CD8-positive, alpha-beta memory T cell (primary cell): ENCODE measurements around the gene AKAP8L. TPM values are rescaled to one million over a fixed set of nuclear protein-coding genes. Genes with fewer than 3 reads are reported as not detected.

Source experiments
- CTCF ChIA-PET: fragments of 350-600 bp; sonication (Branson Sonifier 250); formaldehyde crosslinking; loops from one replicate; lab custom pipeline; 2021; ENCODE audit warnings: antibody characterized with exemption; lab: Charles Lee
- POLR2A ChIA-PET: fragments of 350-600 bp; sonication (Branson Sonifier 250); formaldehyde crosslinking; loops from one replicate; lab custom pipeline; 2021; ENCODE audit warnings: antibody characterized with exemption; lab: Charles Lee
- DNase-seq, 5 donors: peaks; one replicate each; pipeline versions ENCODE4 v3.0.0 to v3.0.0-alpha.2; 2020 to 2022; ENCODE audit warnings: mixed read lengths in 1 of 5
- H3K27ac ChIP-seq: one replicate; pipeline ENCODE4 v1.7.0; 2013; ENCODE audit warnings: low read depth, mild to moderate bottlenecking, low read length, moderate library complexity
- H3K27me3 ChIP-seq: 2 replicates; pipeline ENCODE4 v1.7.0; 2013; ENCODE audit warnings: low read length, mild to moderate bottlenecking; ENCODE audit not compliant: insufficient read depth, poor library complexity, severe bottlenecking
- H3K36me3 ChIP-seq: 2 replicates; pipeline ENCODE4 v1.7.0; 2013; ENCODE audit warnings: mild to moderate bottlenecking, low read length, moderate library complexity; ENCODE audit not compliant: insufficient read depth
- H3K4me1 ChIP-seq: 2 replicates; pipeline ENCODE4 v1.7.0; 2013; ENCODE audit warnings: mild to moderate bottlenecking, low read length, moderate library complexity; ENCODE audit not compliant: insufficient read depth
- H3K4me3 ChIP-seq: 2 replicates; pipeline ENCODE4 v1.7.0; 2013; ENCODE audit warnings: mild to moderate bottlenecking, low read length
- H3K9me3 ChIP-seq: 2 replicates; pipeline ENCODE4 v1.7.0; 2013; ENCODE audit warnings: mild to moderate bottlenecking, low read length
- H3K27ac Mint-ChIP-seq, 8 donors: one replicate each; pipeline ENCODE4 v1.8.0; 2020 to 2021; ENCODE audit warnings: mixed read lengths in 8 of 8, mild to moderate bottlenecking in 6 of 8, inconsistent platforms in 3 of 8, moderate library complexity in 3 of 8
- H3K27me3 Mint-ChIP-seq, 2 donors: one replicate each; pipeline ENCODE4 v1.8.0; 2020 to 2021; ENCODE audit warnings: mixed read lengths in 2 of 2, mild to moderate bottlenecking in 1 of 2, moderate library complexity in 1 of 2
- H3K36me3 Mint-ChIP-seq, 3 donors: one replicate each; pipeline ENCODE4 v1.8.0; 2020 to 2021; ENCODE audit warnings: mixed read lengths in 3 of 3, inconsistent platforms in 1 of 3, mild to moderate bottlenecking in 1 of 3
- H3K4me1 Mint-ChIP-seq, 3 donors: one replicate each; pipeline ENCODE4 v1.8.0; 2020 to 2021; ENCODE audit warnings: mixed read lengths in 3 of 3, inconsistent platforms in 1 of 3, mild to moderate bottlenecking in 1 of 3
- H3K4me3 Mint-ChIP-seq, 7 donors: one replicate each; pipeline ENCODE4 v1.8.0; 2020 to 2021; ENCODE audit warnings: mixed read lengths in 7 of 7, mild to moderate bottlenecking in 6 of 7, moderate library complexity in 4 of 7, inconsistent platforms in 2 of 7
- H3K9me3 Mint-ChIP-seq, 5 donors: one replicate each; pipeline ENCODE4 v1.8.0; 2020 to 2022; ENCODE audit warnings: mixed read lengths in 5 of 5, mild to moderate bottlenecking in 3 of 5, moderate library complexity in 2 of 5, inconsistent platforms in 1 of 5
- polyA plus RNA-seq: library from polyadenylated mRNA; unstranded; fragments of 300-500 nt; fragmentation: Illumina TruSeq; gene quantifications from one replicate; pipeline ENCODE4 v1.2.3, GENCODE V29; 2021
- total RNA-seq, 2 experiments: library from RNA; stranded (reverse); gene quantifications; one replicate each; pipeline ENCODE4 v1.2.3, GENCODE V29; 2021

AKAP8L gene
- total and polyA plus RNA-seq, 3 experiments from 2014 or later, result 69.8 to 74.9 (median 74.5) TPM

GRCh38 chr19:15424692-15425272 is 6.0 kb upstream of the AKAP8L start:
- Histone ChIP-seq H3K27me3 (no peaks in the 10 kb centered on the region), H3K4me1 (no peaks in the 10 kb centered on the region), H3K9me3 (no peaks in the 10 kb centered on the region), H3K36me3 (peaks cover 22% of the 10 kb centered on the region), H3K27ac (no peak overlapping the region), H3K4me3 (no peak overlapping the region)
- no peak overlapping the region for H3K4me3 Mint-ChIP-seq
- H3K36me3 Mint-ChIP-seq, result peaks cover 13 to 54% (median 14%) of the 10 kb centered on the region in 3 donors
- CTCF ChIA-PET, result no interaction called here
- no peak overlapping the region for H3K27ac Mint-ChIP-seq
- no peaks in the 10 kb centered on the region for H3K9me3 Mint-ChIP-seq
- POLR2A ChIA-PET, result no interaction called here
- no peak for DNase-seq
- no peaks in the 10 kb centered on the region for H3K27me3 Mint-ChIP-seq
- peaks cover 9 to 11% (median 11%) of the 10 kb centered on the region in 3 donors for H3K4me1 Mint-ChIP-seq

DNA sequence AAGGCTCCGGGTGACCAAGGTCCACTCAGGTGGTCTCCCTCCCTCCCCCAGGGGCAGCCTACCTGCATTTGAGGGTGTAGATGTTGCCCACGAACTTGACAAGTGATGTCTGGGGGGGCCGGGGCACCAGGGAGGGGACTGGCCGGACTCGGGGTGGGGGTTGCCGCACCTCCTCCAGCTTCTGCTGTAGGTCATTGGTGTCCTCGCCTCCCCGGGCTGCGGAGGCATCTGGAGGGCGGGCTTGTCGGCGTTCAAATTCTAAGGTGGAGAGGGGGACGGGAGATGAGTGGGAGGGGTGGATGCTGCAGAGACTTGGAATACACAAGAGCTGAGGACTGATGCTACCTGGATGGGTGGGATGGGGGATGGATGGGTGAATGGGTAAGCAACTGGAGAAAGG is 5.3 kb upstream of the AKAP8L start:
- Mint-ChIP-seq H3K27me3 (no peaks in the 10 kb centered on the region), H3K4me3 (no peak overlapping the region), H3K27ac (no peak overlapping the region), H3K36me3 (peaks cover 13 to 53% (median 14%) of the 10 kb centered on the region in 3 donors), H3K9me3 (no peaks in the 10 kb centered on the region), H3K4me1 (peaks cover 15 to 17% (median 16%) of the 10 kb centered on the region in 3 donors)
- no peak for DNase-seq
- Histone ChIP-seq H3K36me3 (peaks cover 22% of the 10 kb centered on the region), H3K9me3 (no peaks in the 10 kb centered on the region), H3K4me3 (no peak overlapping the region), H3K27me3 (no peaks in the 10 kb centered on the region), H3K27ac (no peak overlapping the region), H3K4me1 (peaks cover 6% of the 10 kb centered on the region)
- ChIA-PET POLR2A (no interaction called here), CTCF (interaction anchor here (1.0 to 1.4 kb wide), 2 partner anchors 9 to 132 kb away, joined by 3 read pairs; no protein-coding TSS in a partner anchor)

DNA sequence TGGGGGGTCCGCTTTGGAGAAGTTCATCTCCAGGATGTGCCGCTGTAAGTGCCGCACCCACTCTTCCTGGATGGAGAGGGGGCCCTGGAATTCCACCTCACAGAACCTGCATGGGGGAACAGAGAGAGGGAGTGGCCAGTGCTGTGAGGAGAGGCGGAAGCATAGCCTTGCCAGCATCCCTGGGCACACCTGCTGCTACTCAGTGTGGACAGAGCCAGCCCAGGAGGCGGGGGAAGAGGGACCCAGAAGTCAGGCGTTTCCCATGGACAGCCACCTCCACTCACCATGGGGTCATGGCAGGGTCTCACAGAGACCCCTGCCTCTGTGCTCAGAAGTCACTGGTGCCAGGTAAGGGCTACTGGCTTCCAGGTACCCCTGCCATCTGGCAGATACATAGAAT is 4.3 kb upstream of the AKAP8L start:
- H3K27ac Mint-ChIP-seq, result no peak overlapping the region
- no peak overlapping the region for H3K4me3 ChIP-seq
- H3K4me3 Mint-ChIP-seq, result no peak overlapping the region
- peaks cover 13 to 51% (median 14%) of the 10 kb centered on the region in 3 donors for H3K36me3 Mint-ChIP-seq
- H3K27me3 ChIP-seq, result no peaks in the 10 kb centered on the region
- peaks cover 22% of the 10 kb centered on the region for H3K36me3 ChIP-seq
- peaks cover 8% of the 10 kb centered on the region for H3K4me1 ChIP-seq
- CTCF ChIA-PET, result interaction anchor here (1.0 to 1.4 kb wide), 2 partner anchors 10 to 133 kb away, joined by 3 read pairs; no protein-coding TSS in a partner anchor
- H3K27me3 Mint-ChIP-seq, result peaks cover 0 to 3% of the 10 kb centered on the region in 2 donors
- H3K9me3 Mint-ChIP-seq, result no peaks in the 10 kb centered on the region
- H3K4me1 Mint-ChIP-seq, result peaks cover 19 to 25% (median 21%) of the 10 kb centered on the region in 3 donors
- no peak for DNase-seq
- H3K9me3 ChIP-seq, result no peaks in the 10 kb centered on the region
- POLR2A ChIA-PET, result no interaction called here
- no peak overlapping the region for H3K27ac ChIP-seq

GRCh38 chr19:15422296-15423075 is 3.7 kb upstream of the AKAP8L start:
- H3K27ac Mint-ChIP-seq, result no peak overlapping the region
- Histone ChIP-seq H3K4me3 (no peak overlapping the region), H3K36me3 (peaks cover 21% of the 10 kb centered on the region), H3K27ac (no peak overlapping the region), H3K9me3 (no peaks in the 10 kb centered on the region), H3K4me1 (peaks cover 14% of the 10 kb centered on the region), H3K27me3 (no peaks in the 10 kb centered on the region)
- H3K27me3 Mint-ChIP-seq, result peaks cover 0 to 3% of the 10 kb centered on the region in 2 donors
- no peak for DNase-seq
- H3K4me1 Mint-ChIP-seq, result peaks cover 26 to 32% (median 27%) of the 10 kb centered on the region in 3 donors
- peaks cover 13 to 51% (median 14%) of the 10 kb centered on the region in 3 donors for H3K36me3 Mint-ChIP-seq
- ChIA-PET POLR2A (no interaction called here), CTCF (interaction anchor here (5.0 kb wide), 1 partner anchor 129 kb away, joined by 183 read pairs; no protein-coding TSS in a partner anchor)
- H3K4me3 Mint-ChIP-seq, result no peak overlapping the region
- no peaks in the 10 kb centered on the region for H3K9me3 Mint-ChIP-seq

GRCh38 chr19:15421721-15422260 is 3.0 kb upstream of the AKAP8L start:
- Mint-ChIP-seq H3K27me3 (peaks cover 0 to 3% of the 10 kb centered on the region in 2 donors), H3K36me3 (peaks cover 13 to 44% (median 14%) of the 10 kb centered on the region in 3 donors), H3K4me1 (peaks cover 31 to 39% (median 34%) of the 10 kb centered on the region in 3 donors), H3K27ac (no peak overlapping the region), H3K4me3 (no peak overlapping the region), H3K9me3 (no peaks in the 10 kb centered on the region)
- no peak for DNase-seq
- ChIA-PET POLR2A (no interaction called here), CTCF (interaction anchor here (0.7 to 5.0 kb wide), 5 partner anchors 11 to 245 kb away, joined by 3 to 183 read pairs (median 14); partner anchors contain the start of gene AKAP8)
- Histone ChIP-seq H3K4me3 (no peak overlapping the region), H3K9me3 (no peaks in the 10 kb centered on the region), H3K36me3 (peaks cover 17% of the 10 kb centered on the region), H3K27ac (no peak overlapping the region), H3K27me3 (no peaks in the 10 kb centered on the region), H3K4me1 (peaks cover 21% of the 10 kb centered on the region)

DNA sequence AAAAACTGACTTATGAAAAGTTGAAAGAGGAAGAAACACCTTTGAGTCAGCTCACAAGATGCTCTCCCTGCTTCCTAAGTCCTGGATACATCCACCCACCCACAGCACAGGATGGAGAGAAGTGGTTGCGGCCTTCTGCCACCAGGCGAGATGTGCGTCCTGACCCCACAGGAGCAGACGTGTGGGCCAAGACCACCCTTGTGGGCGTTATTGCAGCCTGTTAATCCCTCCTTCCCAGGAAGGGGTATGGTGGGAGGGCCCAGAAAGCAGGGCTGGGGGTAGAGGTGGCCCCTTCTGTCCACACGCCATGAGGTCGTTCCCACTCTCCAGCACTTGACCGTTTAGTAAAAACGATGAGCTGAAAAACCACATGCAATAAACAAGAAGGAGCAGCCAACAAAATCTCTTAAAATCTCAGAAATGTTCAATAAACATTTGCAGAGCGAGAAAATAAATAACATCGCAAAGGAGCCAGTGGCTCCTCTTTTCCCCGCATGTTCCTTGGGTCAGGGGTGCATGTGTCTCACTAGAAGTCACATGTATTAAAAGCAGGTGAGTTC is 2.4 kb upstream of the AKAP8L start:
- Histone ChIP-seq H3K27ac (no peak overlapping the region), H3K36me3 (peaks cover 13% of the 10 kb centered on the region), H3K27me3 (no peaks in the 10 kb centered on the region), H3K4me3 (no peak overlapping the region), H3K9me3 (no peaks in the 10 kb centered on the region), H3K4me1 (peaks cover 27% of the 10 kb centered on the region)
- no peak for DNase-seq
- Mint-ChIP-seq H3K27me3 (peaks cover 0 to 3% of the 10 kb centered on the region in 2 donors), H3K4me1 (peaks cover 33 to 41% (median 37%) of the 10 kb centered on the region in 3 donors), H3K36me3 (peaks cover 10 to 44% (median 13%) of the 10 kb centered on the region in 3 donors), H3K27ac (no peak overlapping the region), H3K4me3 (no peak overlapping the region), H3K9me3 (no peaks in the 10 kb centered on the region)
- POLR2A ChIA-PET, result no interaction called here
- CTCF ChIA-PET, result interaction anchor here (0.7 to 5.0 kb wide), 5 partner anchors 11 to 245 kb away, joined by 3 to 183 read pairs (median 14); partner anchors contain the start of gene AKAP8

DNA sequence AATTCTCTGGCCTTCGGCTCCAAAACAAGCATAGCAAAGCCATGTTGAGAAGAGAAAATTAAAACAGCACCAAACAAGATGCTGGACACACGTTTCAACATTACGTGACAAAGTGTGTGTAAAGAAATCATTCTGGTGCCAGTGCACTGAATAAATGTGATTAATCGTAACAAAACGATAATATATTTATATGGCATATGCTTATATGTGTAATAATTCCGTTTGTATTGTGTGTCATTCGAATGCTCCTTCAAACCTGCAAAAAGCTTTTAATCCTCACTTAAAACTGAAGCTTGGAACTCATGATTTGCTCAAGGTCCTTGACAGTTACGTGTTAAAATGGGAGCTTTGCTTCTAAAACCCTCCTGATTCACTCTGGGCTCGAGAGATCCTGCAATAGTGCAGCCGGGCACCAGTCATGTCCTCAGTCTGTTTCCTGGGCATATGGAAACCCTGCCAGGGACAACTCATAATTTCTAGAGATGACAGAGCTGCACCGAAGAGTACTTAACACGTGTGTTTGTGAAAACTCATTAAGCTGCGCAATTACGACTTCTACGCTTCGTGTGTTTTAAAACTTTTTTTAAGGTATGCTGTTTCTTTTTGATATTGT is 731 bp upstream of the AKAP8L start:
- peaks cover 35 to 47% (median 46%) of the 10 kb centered on the region in 3 donors for H3K4me1 Mint-ChIP-seq
- no peak for DNase-seq
- H3K27me3 Mint-ChIP-seq, result peaks cover 0 to 3% of the 10 kb centered on the region in 2 donors
- H3K36me3 Mint-ChIP-seq, result peaks cover 6 to 45% (median 10%) of the 10 kb centered on the region in 3 donors
- H3K4me3 ChIP-seq, result peak overlapping the region; percentile 37
- H3K4me1 ChIP-seq, result peaks cover 37% of the 10 kb centered on the region
- H3K36me3 ChIP-seq, result peaks cover 10% of the 10 kb centered on the region
- H3K9me3 ChIP-seq, result no peaks in the 10 kb centered on the region
- ChIA-PET POLR2A (interaction anchor here (0.5 to 3.1 kb wide), 20 partner anchors 10 to 328 kb away, joined by 3 to 61 read pairs (median 4); partner anchors contain the start of genes AKAP8, RASAL3 and WIZ), CTCF (interaction anchor here (0.7 to 5.0 kb wide), 44 partner anchors 9 to 266 kb away, joined by 3 to 183 read pairs (median 4); partner anchors contain the start of genes AKAP8, BRD4, PGLYRP2 and RASAL3)
- H3K27ac Mint-ChIP-seq, result peak overlapping the region in 7 of 8 donors; percentile 6 to 99 (median 75)
- peak overlapping the region; percentile 94 to 100 (median 98) for H3K4me3 Mint-ChIP-seq
- H3K27ac ChIP-seq, result no peak overlapping the region
- no peaks in the 10 kb centered on the region for H3K27me3 ChIP-seq
- H3K9me3 Mint-ChIP-seq, result no peaks in the 10 kb centered on the region
